Ishikawa (cell line): ENCODE results near the gene ARRB1.

Source experiments
- CEBPB ChIP-seq: IDR thresholded peaks from 2 replicates; pipeline ENCODE4 v1.6.1; 2012
- CREB1 ChIP-seq: IDR thresholded peaks from 2 replicates; pipeline ENCODE4 v1.6.1; 2012; ENCODE audit warnings: low read depth
- EP300 ChIP-seq: IDR thresholded peaks from 2 replicates; pipeline ENCODE4 v1.6.1; 2012; ENCODE audit warnings: borderline replicate concordance
- MAX ChIP-seq: IDR thresholded peaks from 2 replicates; pipeline ENCODE4 v1.6.1; 2012
- RAD21 ChIP-seq: IDR thresholded peaks from 2 replicates; pipeline ENCODE4 v1.6.1; 2012; ENCODE audit warnings: low read depth
- REST ChIP-seq: IDR thresholded peaks from 2 replicates; pipeline ENCODE4 v1.6.1; 2012; ENCODE audit warnings: low read depth, mild to moderate bottlenecking
- TAF1 ChIP-seq: IDR thresholded peaks from 2 replicates; pipeline ENCODE4 v1.6.1; 2012; ENCODE audit warnings: low read depth, mild to moderate bottlenecking
- YY1 ChIP-seq: IDR thresholded peaks from 2 replicates; pipeline ENCODE4 v1.6.1; 2012; ENCODE audit warnings: low read depth

DNA sequence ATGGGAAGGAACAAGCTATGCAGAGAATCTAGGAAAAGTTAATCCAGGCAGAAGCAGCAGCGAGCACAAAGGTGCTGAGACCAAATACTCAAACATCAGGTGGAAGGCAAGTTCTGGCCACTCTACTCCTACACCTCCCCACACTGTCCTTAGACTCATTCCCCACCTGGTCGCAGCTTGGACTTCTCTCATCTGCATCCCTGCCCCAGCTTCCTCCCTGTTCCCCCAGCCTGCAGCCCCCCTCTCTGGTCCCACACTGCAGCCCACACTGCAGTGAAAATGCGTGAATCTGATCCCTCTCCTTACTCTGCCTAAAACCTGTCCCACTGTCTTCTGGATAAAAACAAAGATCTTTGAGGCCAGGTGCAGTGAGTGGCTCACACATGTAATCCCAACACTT is 101.8 kb downstream of the ARRB1 start:
- TF ChIP-seq REST (no peak), YY1 (no peak), CREB1 (no peak), RAD21 (no peak), EP300 (no peak), CEBPB (no peak), TAF1 (no peak), MAX (no peak)
